Measurements from ENCODE around the gene CCDC170.

DNA sequence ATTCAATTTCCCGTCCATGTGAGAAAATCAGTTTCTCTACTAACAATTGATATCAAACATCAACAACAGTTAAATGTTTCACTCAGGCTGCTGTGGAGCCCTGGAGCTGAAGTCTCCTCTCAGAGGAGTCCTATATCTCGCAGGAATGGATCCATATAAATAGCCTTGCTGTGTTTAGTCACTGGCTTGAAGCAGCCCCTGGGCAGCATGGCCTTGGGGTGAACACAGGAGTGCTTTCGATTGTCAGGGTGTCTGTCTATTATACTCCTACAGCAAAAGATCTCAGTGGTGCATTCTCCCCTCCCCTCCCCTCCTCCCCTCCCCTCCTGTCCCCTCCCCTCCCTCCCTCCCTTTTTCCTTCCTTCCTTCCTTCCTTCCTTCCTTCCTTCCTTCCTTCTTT, 141.9 kb downstream of the CCDC170 start:
- TF ChIP-seq, protein P1, sequence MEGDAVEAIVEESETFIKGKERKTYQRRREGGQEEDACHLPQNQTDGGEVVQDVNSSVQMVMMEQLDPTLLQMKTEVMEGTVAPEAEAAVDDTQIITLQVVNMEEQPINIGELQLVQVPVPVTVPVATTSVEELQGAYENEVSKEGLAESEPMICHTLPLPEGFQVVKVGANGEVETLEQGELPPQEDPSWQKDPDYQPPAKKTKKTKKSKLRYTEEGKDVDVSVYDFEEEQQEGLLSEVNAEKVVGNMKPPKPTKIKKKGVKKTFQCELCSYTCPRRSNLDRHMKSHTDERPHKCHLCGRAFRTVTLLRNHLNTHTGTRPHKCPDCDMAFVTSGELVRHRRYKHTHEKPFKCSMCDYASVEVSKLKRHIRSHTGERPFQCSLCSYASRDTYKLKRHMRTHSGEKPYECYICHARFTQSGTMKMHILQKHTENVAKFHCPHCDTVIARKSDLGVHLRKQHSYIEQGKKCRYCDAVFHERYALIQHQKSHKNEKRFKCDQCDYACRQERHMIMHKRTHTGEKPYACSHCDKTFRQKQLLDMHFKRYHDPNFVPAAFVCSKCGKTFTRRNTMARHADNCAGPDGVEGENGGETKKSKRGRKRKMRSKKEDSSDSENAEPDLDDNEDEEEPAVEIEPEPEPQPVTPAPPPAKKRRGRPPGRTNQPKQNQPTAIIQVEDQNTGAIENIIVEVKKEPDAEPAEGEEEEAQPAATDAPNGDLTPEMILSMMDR (IDR thresholded peaks at IDR 0.05) = no peak
- TF ChIP-seq POLR2A (IDR thresholded peaks at IDR 0.05) = no peak
- TF ChIP-seq POLR2AphosphoS5 (IDR thresholded peaks at IDR 0.05) = no peak
